Loucy (cell line): Measurements from ENCODE around the gene ETV3L.

Source experiments
- H2AFZ ChIP-seq: fragments of 200-600 bp; sonication (generic); 2 replicates; pipeline ENCODE4 v1.6.0; 2016; ENCODE audit warnings: antibody characterized with exemption, mild to moderate bottlenecking, low read length, moderate library complexity
- H3F3A ChIP-seq: fragments of 200-600 bp; 2 replicates; pipeline ENCODE4 v1.6.0; 2016; ENCODE audit warnings: antibody characterized with exemption, low read depth, mild to moderate bottlenecking
- H3K27me3 ChIP-seq: fragments of 200-600 bp; sonication (generic); 2 replicates; pipeline ENCODE4 v1.6.1; 2014; ENCODE audit warnings: low read length, mild to moderate bottlenecking; ENCODE audit not compliant: insufficient read depth, poor library complexity, severe bottlenecking
- H3K36me3 ChIP-seq: fragments of 200-600 bp; sonication (generic); 2 replicates; pipeline ENCODE4 v1.6.1; 2016; ENCODE audit warnings: low read length; ENCODE audit not compliant: insufficient read depth
- H3K4me1 ChIP-seq: fragments of 200-600 bp; sonication (generic); 2 replicates; pipeline ENCODE4 v1.5.1; 2014; ENCODE audit warnings: low read length, mild to moderate bottlenecking; ENCODE audit not compliant: insufficient read depth, poor library complexity, severe bottlenecking
- H3K4me2 ChIP-seq: fragments of 200-600 bp; sonication (generic); 2 replicates; pipeline ENCODE4 v1.6.0; 2014; ENCODE audit warnings: antibody characterized with exemption, low read length, low read depth, mild to moderate bottlenecking; ENCODE audit not compliant: poor library complexity, severe bottlenecking
- H3K4me3 ChIP-seq: fragments of 200-600 bp; sonication (generic); 2 replicates; pipeline ENCODE4 v1.5.1; 2014; ENCODE audit warnings: low read length, mild to moderate bottlenecking, mixed read lengths; ENCODE audit not compliant: poor library complexity, severe bottlenecking
- H3K79me2 ChIP-seq: fragments of 200-600 bp; sonication (generic); 2 replicates; pipeline ENCODE4 v1.6.1; 2014; ENCODE audit warnings: low read length; ENCODE audit not compliant: insufficient read depth
- H3K9ac ChIP-seq: fragments of 200-600 bp; sonication (generic); 2 replicates; pipeline ENCODE4 v1.6.0; 2014; ENCODE audit warnings: mild to moderate bottlenecking, low read depth, low read length, moderate library complexity; ENCODE audit not compliant: poor library complexity, severe bottlenecking
- H3K9me2 ChIP-seq: fragments of 200-600 bp; sonication (generic); replicated peaks from 2 replicates; pipeline ENCODE4 v1.6.1; 2016; ENCODE audit warnings: low read depth, low read length, mixed read lengths
- H3K9me3 ChIP-seq: fragments of 200-600 bp; sonication (generic); 2 replicates; pipeline ENCODE4 v1.6.1; 2014; ENCODE audit warnings: mild to moderate bottlenecking, antibody characterized with exemption, low read length, low read depth; ENCODE audit not compliant: insufficient read depth
- H4K20me1 ChIP-seq: fragments of 200-600 bp; sonication (generic); 2 replicates; pipeline ENCODE4 v1.6.0; 2014; ENCODE audit warnings: antibody characterized with exemption, low read length, mild to moderate bottlenecking; ENCODE audit not compliant: insufficient read depth, poor library complexity, severe bottlenecking
- EZH2phosphoT487 ChIP-seq: fragments of 200-600 bp; IDR thresholded peaks from 2 replicates; pipeline ENCODE4 v1.6.1; 2018; ENCODE audit warnings: antibody characterized with exemption, mild to moderate bottlenecking, moderate library complexity, borderline replicate concordance
- TF ChIP-seq, protein P1 (sequence below): fragments of 200-600 bp; sonication (generic); conservative IDR thresholded peaks from 2 replicates; pipeline ENCODE4 v1.5.1; 2014; ENCODE audit warnings: mild to moderate bottlenecking, antibody characterized with exemption, low read length

Gene ETV3L

DNA sequence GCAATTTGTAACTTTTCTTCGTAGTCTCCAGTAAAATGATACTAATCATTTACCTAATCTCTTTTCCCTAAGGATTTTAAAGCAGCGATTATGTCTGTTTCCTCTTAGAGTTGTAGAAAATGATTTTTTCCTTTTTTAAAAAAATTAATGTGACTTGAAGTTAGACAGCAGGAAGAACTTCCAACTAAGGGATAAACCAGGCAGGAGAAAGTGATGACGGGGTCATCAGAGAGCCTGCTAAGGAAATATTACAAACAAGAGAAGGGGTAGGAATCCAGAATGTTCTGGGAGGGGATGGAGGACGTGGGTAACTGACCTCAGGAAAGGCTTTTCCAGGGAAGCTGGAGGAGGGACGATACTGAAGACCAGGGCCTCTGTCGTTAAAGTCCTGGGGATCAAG lies 8.8 kb upstream of the ETV3L start:
- Histone ChIP-seq H3K4me1 (no peaks in the 10 kb centered on the region), H3K79me2 (no peaks in the 10 kb centered on the region), H3K4me3 (no peak overlapping the region), H3K9me3 (no peaks in the 10 kb centered on the region), H3K36me3 (no peaks in the 10 kb centered on the region), H3F3A (no peaks in the 10 kb centered on the region), H3K9me2 (no peaks in the 10 kb centered on the region), H3K4me2 (no peak overlapping the region), H4K20me1 (no peaks in the 10 kb centered on the region), H3K27me3 (no peaks in the 10 kb centered on the region), H2AFZ (no peak overlapping the region), H3K9ac (no peak overlapping the region)
- no peak for TF ChIP-seq EZH2phosphoT487
- TF ChIP-seq, protein P1, sequence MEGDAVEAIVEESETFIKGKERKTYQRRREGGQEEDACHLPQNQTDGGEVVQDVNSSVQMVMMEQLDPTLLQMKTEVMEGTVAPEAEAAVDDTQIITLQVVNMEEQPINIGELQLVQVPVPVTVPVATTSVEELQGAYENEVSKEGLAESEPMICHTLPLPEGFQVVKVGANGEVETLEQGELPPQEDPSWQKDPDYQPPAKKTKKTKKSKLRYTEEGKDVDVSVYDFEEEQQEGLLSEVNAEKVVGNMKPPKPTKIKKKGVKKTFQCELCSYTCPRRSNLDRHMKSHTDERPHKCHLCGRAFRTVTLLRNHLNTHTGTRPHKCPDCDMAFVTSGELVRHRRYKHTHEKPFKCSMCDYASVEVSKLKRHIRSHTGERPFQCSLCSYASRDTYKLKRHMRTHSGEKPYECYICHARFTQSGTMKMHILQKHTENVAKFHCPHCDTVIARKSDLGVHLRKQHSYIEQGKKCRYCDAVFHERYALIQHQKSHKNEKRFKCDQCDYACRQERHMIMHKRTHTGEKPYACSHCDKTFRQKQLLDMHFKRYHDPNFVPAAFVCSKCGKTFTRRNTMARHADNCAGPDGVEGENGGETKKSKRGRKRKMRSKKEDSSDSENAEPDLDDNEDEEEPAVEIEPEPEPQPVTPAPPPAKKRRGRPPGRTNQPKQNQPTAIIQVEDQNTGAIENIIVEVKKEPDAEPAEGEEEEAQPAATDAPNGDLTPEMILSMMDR: no peak

DNA sequence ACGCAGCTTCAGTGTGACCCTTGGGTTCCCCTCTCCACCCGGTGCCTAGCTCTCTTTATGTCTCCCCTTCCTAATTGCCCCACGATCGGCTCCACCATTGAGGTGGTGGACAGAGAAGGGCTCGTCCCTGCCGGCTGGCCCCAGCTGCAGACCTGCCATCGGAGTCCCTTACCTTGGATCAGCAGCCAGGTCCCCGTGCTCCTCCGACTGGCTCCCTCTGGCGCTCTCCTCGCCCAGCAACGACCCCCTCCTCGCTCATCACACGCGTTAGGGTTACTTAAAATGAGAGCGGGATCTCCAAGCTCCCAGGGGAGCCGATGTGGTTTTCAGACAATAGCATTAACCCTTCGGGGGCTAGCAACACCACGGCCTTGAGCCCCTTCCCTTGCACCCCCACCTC lies 8.1 kb upstream of the ETV3L start:
- Histone ChIP-seq H2AFZ (no peak overlapping the region), H3K9ac (no peak overlapping the region), H3K4me3 (no peak overlapping the region), H3K27me3 (no peaks in the 10 kb centered on the region), H3K36me3 (no peaks in the 10 kb centered on the region), H3K9me3 (no peaks in the 10 kb centered on the region), H3K4me1 (no peaks in the 10 kb centered on the region), H4K20me1 (no peaks in the 10 kb centered on the region), H3F3A (no peaks in the 10 kb centered on the region), H3K79me2 (no peaks in the 10 kb centered on the region), H3K9me2 (no peaks in the 10 kb centered on the region), H3K4me2 (no peak overlapping the region)
- TF ChIP-seq, protein P1: no peak
- no peak for TF ChIP-seq EZH2phosphoT487

DNA sequence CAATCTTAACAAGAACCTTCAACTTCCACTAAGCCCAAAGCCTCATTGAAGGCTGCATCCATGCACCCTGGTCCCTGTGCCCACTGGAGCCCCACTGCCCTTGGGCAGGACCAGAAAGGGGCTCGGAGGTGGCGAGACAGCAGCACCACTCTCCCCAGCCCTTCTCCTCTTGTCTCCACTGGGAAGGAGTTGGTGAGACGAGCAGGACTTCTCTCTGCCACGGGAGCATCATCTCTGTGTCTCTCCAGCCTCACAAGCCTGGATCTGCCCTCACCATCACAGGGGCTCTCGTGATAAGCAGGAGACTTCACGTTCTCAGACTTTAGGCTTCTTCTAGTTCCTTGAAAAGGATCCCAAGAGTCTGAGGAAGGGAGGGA lies 7.2 kb upstream of the ETV3L start:
- no peak overlapping the region; the same call in 1 of the 2 replicates for H2AFZ ChIP-seq
- no peaks in the 10 kb centered on the region for H3K36me3 ChIP-seq
- H3K27me3 ChIP-seq: no peaks in the 10 kb centered on the region
- no peak overlapping the region for H3K4me3 ChIP-seq
- H3K4me1 ChIP-seq: no peaks in the 10 kb centered on the region
- no peak overlapping the region for H3K9ac ChIP-seq
- H3K79me2 ChIP-seq: no peaks in the 10 kb centered on the region
- H3K9me2 ChIP-seq: no peaks in the 10 kb centered on the region
- no peak overlapping the region for H3K4me2 ChIP-seq
- H4K20me1 ChIP-seq: no peaks in the 10 kb centered on the region
- no peaks in the 10 kb centered on the region for H3F3A ChIP-seq
- TF ChIP-seq EZH2phosphoT487: no peak
- TF ChIP-seq, protein P1: no peak
- no peaks in the 10 kb centered on the region for H3K9me3 ChIP-seq
